NCI-H2029 treated with DMSO at 0.1 percent for 48 hours (cell line): Measurements from ENCODE around the gene PIGT.
A peak's percentile ranks its signal among the peaks of the same experiment; 100 is the strongest.

ENCODE experiments used
- DNase-seq: peaks from one replicate; lab custom pipeline; 2025; lab: John Stamatoyannopoulos, UW

The PIGT gene

GRCh38 chr20:45415822-45416637, at the start of gene PIGT:
Gene PIGT (plus strand): TSS chr20:45416141. CDS start chr20:45416157, 16 bp downstream.
- DNase-seq, result peak; percentile 54

GRCh38 chr20:45366192-45366591, 49.7 kb upstream of the PIGT start:
- no peak for DNase-seq

- no peak for DNase-seq
Observed at GRCh38 chr20:45366631-45367030, 49.3 kb upstream of the PIGT start.

DNA sequence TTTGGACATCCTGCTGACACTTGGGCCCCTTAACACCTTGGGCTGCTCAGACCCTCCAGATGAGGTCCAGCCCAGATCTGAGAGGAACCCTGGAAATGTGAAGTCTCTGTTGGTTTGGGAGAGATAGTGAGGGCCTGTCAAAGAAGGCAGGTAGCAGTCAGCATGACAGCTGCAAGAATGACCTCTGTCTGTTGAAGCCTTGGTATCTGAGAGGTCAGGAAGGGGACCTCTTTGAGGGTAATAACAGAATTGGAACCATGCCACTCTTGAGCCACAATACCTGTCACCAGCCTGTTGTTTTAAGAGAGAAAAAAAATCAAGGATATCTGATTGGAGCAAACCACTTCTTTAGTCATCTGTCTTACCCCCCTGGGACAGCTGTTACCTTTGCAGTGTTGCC, 48.8 kb upstream of the PIGT start:
- no peak for DNase-seq

DNA sequence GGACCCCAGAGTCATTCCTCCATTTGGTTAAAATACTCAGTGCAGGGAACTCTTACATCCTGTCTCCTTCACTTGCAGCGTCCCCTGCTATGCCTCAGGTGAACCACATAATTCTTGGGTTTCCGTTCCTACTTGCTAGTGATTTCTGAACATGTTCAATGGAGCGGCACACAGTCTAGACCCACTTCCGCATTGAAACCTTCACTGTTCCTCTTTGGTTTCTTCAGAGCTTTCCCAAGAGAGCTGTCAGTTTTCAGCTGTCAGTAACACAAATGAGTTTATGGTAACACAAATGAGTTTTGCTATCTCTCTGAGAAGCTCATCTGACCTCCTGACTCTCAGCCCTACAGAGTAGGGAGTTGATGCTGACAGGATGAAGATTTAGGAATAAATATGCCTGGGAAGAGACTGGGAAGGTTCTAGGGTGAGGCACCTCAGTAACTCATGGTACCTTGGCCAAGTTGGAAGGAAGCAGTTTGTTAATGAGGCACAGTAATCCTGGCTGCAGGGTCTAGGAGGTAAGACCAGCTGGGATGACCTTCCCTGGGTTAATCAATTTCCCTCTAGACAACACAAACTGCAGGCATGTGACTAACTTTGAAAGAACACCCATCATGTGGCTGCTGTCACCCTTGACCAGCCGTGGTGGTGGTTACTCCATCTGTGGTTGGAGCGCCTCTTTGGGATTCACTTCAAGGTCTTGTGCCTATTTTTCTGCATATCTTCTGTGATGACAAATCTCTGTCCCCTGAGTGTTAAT, 47.5 kb upstream of the PIGT start:
- no peak for DNase-seq

DNA sequence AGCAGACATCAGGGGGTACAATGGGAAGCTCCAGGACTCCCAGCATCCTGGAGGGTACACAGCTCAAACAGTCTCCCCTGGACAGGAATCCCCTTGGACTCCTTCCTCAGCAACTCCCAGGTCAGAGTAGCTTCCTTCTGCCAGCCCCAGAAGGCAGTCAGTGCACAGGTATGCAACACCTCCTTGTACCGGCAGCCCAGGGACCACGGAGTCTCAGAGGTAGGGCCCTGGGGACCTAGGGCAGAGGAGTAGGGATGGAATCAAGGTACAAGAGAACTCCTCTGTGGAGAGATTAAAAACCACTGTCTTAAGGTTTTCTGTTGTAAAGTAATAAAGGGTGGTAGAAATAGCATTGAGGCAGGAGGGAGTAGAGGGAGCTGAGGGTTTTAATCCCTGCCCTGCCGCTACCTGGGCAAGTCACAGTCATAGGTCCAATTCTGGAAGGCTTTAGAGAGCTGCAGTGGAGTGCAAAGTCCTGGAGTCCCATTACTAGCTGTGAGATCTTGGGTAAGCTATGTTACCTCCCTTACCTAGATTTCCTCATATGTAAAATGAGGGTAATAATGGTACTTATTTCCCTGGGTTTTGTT, 45.3 kb upstream of the PIGT start:
- no peak for DNase-seq

GRCh38 chr20:45372241-45372640, 43.7 kb upstream of the PIGT start:
- DNase-seq, result no peak

GRCh38 chr20:45372646-45373352, 43.1 kb upstream of the PIGT start:
- no peak for DNase-seq

DNA sequence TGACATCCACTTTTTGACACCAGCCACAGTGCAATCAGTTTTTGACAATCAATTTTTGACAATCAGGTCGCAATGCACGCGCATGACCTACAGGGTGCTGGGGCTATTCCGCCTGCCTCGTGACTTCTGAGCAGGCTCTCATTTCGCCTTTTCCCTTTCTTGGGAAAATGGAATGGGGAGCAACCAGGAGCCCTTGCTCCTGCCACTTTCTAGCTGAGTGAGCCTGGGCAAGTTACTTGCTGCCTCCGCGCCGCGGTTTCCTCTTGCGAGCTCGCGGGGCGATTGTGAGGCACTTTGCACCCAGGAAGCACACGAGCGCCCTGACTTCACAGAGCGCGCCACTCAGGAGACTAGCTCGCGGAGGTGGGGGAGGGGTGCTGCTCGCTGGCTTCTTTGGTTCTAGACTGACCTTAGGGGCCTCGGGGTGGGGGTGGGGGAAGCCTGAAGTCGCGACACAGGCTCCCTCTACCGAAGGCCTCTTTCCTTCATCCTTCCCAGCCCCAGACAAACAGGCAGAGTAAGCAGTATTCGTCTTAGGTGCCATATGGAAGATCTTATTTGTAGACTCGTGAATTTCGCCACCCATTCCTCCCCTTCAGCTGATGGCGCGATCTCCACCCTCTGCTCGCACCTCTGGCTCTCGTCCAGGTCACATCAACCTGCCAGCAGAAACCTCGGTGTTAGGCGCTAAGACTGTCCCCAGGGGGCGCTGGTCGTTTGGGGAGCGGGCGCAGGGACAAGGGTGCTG, 42.4 kb upstream of the PIGT start:
- DNase-seq, result peak; percentile 92

DNA sequence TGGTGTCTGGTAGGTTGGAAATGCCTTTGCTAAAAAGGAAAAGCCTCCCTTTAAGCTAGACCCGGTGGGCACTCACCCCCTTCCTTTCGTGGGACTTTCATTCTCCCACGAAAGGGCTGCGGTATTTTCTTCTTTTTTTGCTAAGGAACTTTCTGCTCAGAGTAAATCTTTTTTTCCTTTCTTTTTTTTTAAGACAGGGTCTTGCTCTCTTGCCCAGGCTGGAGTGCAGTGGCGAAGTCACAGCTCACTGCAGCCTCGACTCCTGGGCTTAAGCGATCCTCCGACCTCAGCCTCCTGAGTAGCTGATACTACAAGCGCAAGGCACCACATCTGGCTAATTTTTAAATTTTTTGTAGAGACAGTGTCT, 41.9 kb upstream of the PIGT start:
- no peak for DNase-seq

DNA sequence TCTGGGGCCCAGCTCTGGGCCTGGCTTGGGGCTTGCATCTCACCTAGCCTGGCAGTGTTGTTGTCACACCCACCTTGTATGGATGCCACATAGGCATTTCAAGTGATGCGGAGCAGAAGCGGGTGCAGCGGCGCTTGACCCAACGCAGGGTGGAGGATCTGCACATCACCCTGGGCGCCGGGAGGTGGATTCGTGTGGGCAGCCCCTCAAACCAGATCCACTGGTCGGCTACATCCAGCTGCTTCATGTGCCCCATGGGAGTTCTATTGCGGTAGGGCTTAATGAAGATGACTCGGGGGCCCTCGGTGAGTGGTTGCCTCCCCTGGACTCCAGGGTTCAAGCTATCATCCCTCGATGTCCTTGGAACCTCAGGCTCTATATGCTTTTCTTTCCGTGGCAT, 41.0 kb upstream of the PIGT start:
- DNase-seq, result no peak

DNA sequence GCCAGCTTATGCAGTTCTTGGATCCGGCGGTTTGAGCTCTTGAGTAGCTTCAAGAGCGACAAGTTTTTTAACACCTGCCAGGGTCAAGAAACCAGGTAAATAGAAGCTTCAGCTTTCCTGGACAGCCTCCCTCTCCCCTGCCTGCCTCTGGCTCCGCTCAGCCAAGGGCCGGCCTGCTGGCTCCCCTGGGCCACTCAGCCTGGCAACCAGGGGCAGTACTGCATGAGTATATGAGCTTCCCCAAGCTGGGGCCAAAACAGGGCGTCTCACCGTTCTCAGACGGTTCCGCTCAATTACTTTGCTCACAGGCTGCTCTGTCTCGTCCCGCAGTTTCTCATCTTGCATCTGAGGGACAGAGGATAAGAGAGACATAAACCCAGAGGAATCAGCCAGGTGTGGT, 38.7 kb upstream of the PIGT start:
- no peak for DNase-seq

GRCh38 chr20:45378191-45378590, 37.8 kb upstream of the PIGT start, which contains the start of gene TP53TG5:
Gene TP53TG5 (minus strand): TSS chr20:45378325. CDS start chr20:45378236, 89 bp downstream.
- DNase-seq, result no peak

DNA sequence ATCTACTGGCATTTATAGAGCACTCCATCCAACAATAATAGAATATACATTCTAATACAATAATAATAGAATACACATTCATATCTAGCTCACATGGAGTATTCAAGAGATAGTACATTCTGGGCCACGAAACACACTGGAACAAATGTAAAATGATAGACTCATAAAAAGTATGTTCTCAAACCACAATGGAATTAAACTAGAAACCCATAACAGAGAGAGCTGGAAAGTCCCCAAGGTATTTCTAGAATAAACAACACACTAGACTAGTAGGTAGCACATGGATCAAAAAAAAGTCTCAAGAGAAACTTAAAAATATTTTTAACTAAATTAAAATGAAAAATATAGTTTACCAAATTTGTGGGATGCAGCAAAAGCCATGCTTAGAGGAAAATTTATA, 28.7 kb upstream of the PIGT start:
- DNase-seq, result no peak

DNA sequence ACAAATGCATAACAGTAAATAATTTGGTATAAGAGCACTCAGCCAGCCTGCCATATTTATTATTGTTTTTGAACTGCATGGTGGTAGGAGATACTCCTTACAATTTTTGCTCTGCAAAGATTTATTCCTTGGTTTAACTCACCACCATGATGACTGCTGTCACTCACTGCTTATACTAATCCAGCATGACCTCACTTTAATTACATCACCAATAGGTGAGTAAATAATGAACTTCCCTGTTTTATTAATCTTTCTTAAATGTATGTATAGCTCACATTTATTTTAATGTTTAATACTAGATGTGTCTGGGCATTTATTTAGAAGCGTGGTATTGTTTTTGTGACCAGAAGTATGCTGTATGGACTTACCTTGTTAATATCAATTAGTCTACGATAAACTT, 25.0 kb upstream of the PIGT start:
- no peak for DNase-seq

DNA sequence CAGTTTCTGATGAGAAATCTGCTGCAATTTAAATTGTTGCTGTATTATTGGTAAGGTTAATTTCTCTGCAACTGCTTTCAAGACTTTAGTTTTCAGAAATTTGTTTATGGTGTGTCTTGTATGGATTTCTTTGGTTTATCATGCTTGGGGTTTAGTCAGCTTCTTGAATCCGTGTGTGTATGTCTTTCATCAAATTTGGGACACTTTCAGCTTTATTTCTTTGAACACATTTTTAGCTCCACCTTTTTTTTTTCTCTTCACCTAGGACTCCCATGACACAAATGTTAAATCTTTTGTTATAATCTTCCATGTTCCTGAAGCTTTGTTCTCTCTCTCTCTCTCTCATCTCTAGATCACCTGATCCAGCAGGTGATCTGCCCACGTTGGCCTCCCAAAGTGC, 24.4 kb upstream of the PIGT start:
- no peak for DNase-seq

GRCh38 chr20:45392733-45393132, 23.2 kb upstream of the PIGT start:
- DNase-seq, result no peak

GRCh38 chr20:45394221-45395113, 21.5 kb upstream of the PIGT start:
- no peak for DNase-seq

- no peak for DNase-seq
Observed at GRCh38 chr20:45395114-45395415, 20.9 kb upstream of the PIGT start.

DNA sequence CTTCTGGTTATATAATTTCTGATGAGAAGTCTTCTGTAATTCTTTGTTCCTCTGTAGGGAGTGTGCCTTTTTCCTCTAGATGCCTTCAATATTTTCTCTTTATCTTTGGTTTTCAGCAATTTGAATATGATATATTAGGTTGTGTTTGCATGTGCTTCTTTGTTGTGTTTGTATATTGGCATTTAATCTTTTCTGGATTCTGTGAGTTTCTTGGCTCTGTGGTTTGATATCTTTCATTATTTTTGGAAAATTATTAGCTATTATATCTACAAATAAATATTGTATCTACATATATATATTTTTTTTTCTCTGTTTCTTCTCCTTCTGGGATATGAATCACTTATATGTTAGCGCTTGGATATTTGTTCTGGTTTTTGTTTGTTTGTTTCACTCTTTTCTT, 16.9 kb upstream of the PIGT start:
- no peak for DNase-seq
